WI38 (cell line): ENCODE results near the gene ANKRD12.
"Not testable (repeated sequence)": the region's sequence is repeated elsewhere in the genome, so short reads cannot be mapped to it uniquely, and the experiment has no call there.

Source experiments
- H3K4me3 ChIP-seq: 2 replicates; pipeline ENCODE4 v1.5.1; 2011; ENCODE audit warnings: low read depth, mild to moderate bottlenecking, control low read depth, low read length
- CTCF ChIP-seq: IDR thresholded peaks from 2 replicates; pipeline ENCODE4 v1.5.1; 2012; ENCODE audit warnings: low read depth, mild to moderate bottlenecking, control low read depth, low read length

Gene ANKRD12

GRCh38 chr18:9157806-9158205 lies 21.2 kb downstream of the ANKRD12 start:
- no peak for TF ChIP-seq CTCF
- H3K4me3 ChIP-seq, result no peak overlapping the region

- TF ChIP-seq CTCF, result no peak
- H3K4me3 ChIP-seq, result no peak overlapping the region
Observed at GRCh38 chr18:9160014-9160413, 23.4 kb downstream of the ANKRD12 start.

- not testable (repeated sequence) for H3K4me3 ChIP-seq
Observed at GRCh38 chr18:9162663-9163062, 26.1 kb downstream of the ANKRD12 start.

- not testable (repeated sequence) for H3K4me3 ChIP-seq
Observed at GRCh38 chr18:9164149-9164548, 27.6 kb downstream of the ANKRD12 start.

- not testable (repeated sequence) for H3K4me3 ChIP-seq
Observed at GRCh38 chr18:9165883-9166282, 29.3 kb downstream of the ANKRD12 start.

- not testable (repeated sequence) for H3K4me3 ChIP-seq
Observed at GRCh38 chr18:9169515-9169914, 32.9 kb downstream of the ANKRD12 start.

GRCh38 chr18:9171919-9172318 lies 35.3 kb downstream of the ANKRD12 start:
- H3K4me3 ChIP-seq, result not testable (repeated sequence)

GRCh38 chr18:9172506-9173127 lies 36.0 kb downstream of the ANKRD12 start:
- H3K4me3 ChIP-seq, result no peak overlapping the region
- no peak for TF ChIP-seq CTCF

GRCh38 chr18:9173770-9174233 lies 37.2 kb downstream of the ANKRD12 start:
- TF ChIP-seq CTCF, result no peak
- no peak overlapping the region for H3K4me3 ChIP-seq

- no peak for TF ChIP-seq CTCF
- H3K4me3 ChIP-seq, result no peak overlapping the region
Observed at GRCh38 chr18:9174302-9174701, 37.7 kb downstream of the ANKRD12 start.
